ENCODE results near the gene TOR1AIP2.
"Not testable (repeated sequence)": the region's sequence is repeated elsewhere in the genome, so short reads cannot be mapped to it uniquely, and the experiment has no call there.

TOR1AIP2 gene

GRCh38 chr1:179804417-179804816 lies 73.2 kb downstream of the TOR1AIP2 start:
- not testable (repeated sequence) for DNase-seq

- no peak for DNase-seq
Measured at GRCh38 chr1:179803918-179804317, 73.7 kb downstream of the TOR1AIP2 start.

DNA sequence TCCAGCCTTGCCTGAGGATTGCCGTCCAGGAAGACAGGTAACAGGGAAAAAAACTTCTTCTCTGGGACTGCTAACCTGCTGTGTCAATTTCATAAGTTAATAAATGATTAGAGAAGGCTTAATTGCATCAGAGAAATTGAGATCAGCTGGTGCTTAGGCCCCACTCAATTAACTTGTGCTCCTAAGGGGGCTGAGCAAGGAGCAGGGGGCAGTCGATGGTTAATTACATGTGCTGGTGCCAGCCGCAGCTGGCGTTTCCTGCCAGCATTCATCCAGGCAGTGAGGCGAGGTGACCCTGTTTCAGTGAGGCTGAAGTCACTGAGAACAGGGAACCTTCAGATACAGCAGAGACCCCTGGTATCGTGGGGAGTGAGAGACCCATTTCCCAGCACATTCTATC lies 74.5 kb downstream of the TOR1AIP2 start:
- no peak for DNase-seq

- no peak for DNase-seq
Measured at GRCh38 chr1:179800481-179800880, 77.1 kb downstream of the TOR1AIP2 start.

DNA sequence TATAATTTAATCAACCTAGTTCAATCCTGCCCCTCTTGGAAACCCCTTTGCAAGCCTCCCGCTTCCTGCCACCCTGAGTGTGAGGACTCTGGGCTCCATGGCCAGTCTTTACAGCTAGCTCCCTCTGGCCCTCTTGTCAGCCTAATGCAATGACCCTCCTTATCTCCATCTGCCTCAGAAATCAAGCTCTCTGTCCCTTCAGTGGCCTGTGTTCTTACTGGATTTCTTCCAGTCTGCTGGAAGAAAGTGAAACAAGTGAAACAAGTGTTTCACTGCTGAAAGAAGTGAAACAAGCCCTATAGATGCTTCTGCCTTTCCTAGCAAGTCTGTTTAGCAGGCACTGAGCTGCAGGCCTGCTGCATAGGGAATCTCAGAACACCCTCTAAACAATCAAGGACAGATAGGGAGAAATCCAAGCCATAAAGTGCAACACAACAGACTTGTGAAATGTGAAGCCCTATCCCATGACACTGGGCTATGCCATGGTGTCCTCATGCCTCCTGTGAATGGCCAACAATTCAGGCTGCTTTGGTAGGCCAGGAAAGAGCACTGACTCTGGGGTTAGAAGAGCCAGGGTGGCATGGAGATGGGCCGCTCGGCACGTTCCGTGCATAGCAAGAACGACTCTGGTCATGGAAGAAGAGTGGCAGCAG lies 78.6 kb downstream of the TOR1AIP2 start:
- DNase-seq: no peak

DNA sequence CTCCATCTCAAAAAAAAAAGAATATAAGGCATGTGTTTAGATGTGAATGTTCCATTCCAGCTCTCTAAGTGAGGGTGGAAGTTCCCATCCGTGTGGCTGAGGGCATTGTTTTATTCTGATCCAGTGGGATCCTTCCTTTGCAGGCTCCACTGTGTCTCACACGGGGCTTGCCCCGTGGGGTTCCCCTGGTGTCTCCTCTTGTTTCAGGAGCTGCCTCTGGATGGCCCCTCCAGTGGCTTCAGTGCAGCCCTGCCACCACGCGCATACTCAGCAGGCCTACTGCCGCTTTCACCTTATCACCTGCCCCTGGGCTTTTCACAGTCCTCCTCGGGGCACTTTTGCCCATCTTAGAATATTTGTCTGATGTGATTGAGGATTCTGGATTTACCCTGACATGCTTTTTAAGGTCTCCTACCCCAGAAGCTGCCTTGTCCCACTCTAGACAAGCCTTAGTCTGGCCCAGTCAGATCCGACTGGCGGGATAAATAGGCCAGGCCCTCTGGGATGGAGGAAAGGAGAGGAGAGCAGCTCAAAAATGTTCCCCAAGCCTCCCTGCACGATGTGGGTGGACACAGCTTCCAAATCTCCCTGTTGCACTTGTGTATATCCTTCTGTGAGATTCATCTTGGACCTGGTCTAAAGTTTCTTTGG lies 79.3 kb downstream of the TOR1AIP2 start:
- no peak for DNase-seq

DNA sequence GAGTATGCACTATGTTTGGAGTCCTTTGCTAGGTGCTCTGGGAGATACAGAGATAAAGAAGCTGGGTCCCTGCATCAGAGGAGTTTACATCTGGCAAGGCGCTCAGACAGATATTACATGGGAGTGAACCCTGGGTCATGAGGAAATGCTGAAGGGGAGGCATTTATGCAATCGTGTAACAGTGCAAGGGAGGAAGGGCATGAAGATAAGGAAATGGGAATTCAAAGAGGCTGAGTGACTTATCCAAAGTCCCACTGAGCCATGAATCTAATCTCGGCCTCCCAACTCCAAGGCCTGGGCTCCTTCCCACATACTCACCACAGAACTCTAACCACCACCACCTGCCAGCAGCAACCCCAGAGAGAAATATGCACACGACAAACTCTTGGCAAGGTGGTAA lies 82.9 kb downstream of the TOR1AIP2 start:
- no peak for DNase-seq

- DNase-seq: no peak
Measured at GRCh38 chr1:179794146-179794545, 83.5 kb downstream of the TOR1AIP2 start.

DNA sequence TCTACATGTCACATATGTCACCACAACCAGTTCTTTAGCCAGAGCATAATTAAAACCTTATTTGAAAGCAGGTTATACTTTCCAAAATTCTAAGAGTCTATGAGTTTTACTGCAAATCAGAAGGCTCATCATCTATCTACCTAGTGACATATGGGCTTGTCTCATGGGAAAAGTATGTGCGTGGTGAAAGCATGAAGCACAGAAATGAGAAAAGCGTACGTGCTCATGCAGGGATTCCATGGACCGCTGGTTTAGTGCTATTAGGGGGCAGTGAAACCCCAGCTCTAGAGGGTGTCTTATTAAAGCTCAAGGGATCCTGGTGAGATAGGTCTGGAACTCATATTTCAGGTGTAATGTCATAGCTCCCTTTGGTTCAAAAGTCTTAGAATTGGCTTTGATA lies 84.3 kb downstream of the TOR1AIP2 start:
- no peak for DNase-seq

Measured in activated T-cell treated with anti-CD3 and anti-CD28 coated beads, Interleukin-2, amount 50 U/mL, for 1 hour (primary cell).